SH-SY5Y (cell line): ENCODE results near the gene DSCAML1.

Source experiments
- GATA2 ChIP-seq: IDR thresholded peaks from 2 replicates; pipeline ENCODE4 v1.6.1; 2011; ENCODE audit warnings: mild to moderate bottlenecking, low read depth, low read length
- GATA3 ChIP-seq: IDR thresholded peaks from 2 replicates; pipeline ENCODE4 v1.6.1; 2011; ENCODE audit warnings: low read depth, mild to moderate bottlenecking, low read length, moderate library complexity

GRCh38 chr11:117440258-117440657 lies 356.8 kb downstream of the DSCAML1 start:
- TF ChIP-seq GATA3, result no peak
- TF ChIP-seq GATA2, result no peak
